K562 (cell line): ENCODE measurements around the gene PCDHGA4. TPM values are rescaled to one million over a fixed set of nuclear protein-coding genes. Genes with fewer than 3 reads are reported as not detected.

Source experiments
- ETV1 ChIP-seq: fragments of 450-650 bp; conservative IDR thresholded peaks from 2 replicates; pipeline ENCODE4 v1.6.1; 2016; ENCODE audit warnings: missing genetic modification characterization, control low read depth, low read depth, missing compliant biosample characterization
- ILK ChIP-seq: fragments of 450-650 bp; IDR thresholded peaks from 2 replicates; pipeline ENCODE4 v1.6.1; 2016; ENCODE audit warnings: missing genetic modification characterization, low read depth, mild to moderate bottlenecking, missing compliant biosample characterization, moderate library complexity, borderline replicate concordance
- MITF ChIP-seq: IDR thresholded peaks from 2 replicates; pipeline ENCODE4 v1.6.1; 2014; ENCODE audit warnings: antibody characterized with exemption
- REST ChIP-seq, 2 experiments: fragments of 450-650 bp; formaldehyde crosslinking in 1 of 2; IDR thresholded peaks; 2 replicates each; pipeline versions ENCODE4 v1.4.0 to v1.6.1; 2014 to 2020; ENCODE audit warnings: mild to moderate bottlenecking in 2 of 2, borderline replicate concordance in 1 of 2, low read depth in 1 of 2
- TCF7L2 ChIP-seq: fragments of 150-350 bp; IDR thresholded peaks from 2 replicates; pipeline ENCODE4 v1.6.1; 2016; ENCODE audit warnings: low read depth, mild to moderate bottlenecking, low read length, moderate library complexity
- THAP12 ChIP-seq: fragments of 250-450 bp; sonication (Bioruptor Pico); IDR thresholded peaks from 2 replicates; pipeline ENCODE4 v1.9.0; 2021; ENCODE audit warnings: mild to moderate bottlenecking, inconsistent platforms
- YY1 ChIP-seq, 3 experiments: IDR thresholded peaks; 2 replicates each; pipeline ENCODE4 v1.6.1; 2011; ENCODE audit warnings: low read length in 2 of 3, mild to moderate bottlenecking in 2 of 3, moderate library complexity in 2 of 3, borderline replicate concordance in 1 of 3, control low read depth in 1 of 3, low read depth in 1 of 3; ENCODE audit not compliant: insufficient read depth in 3 of 3, insufficient replicate concordance in 2 of 3, control insufficient read depth in 1 of 3, insufficient read length in 1 of 3; ENCODE audit errors: extremely low read depth in 1 of 3
- polyA plus RNA-seq, 8 experiments: library from polyadenylated mRNA; depleted of rRNA in 4 of 8; stranded (reverse) in 5 of 8; unstranded in 3 of 8; fragments of >200 nt; fragmentation: Nextera tagmentation in 2 of 8; fragmentation: Illumina TruSeq in 1 of 8; extraction: Ambion mirVana in 2 of 8; extraction: Trizol in 1 of 8; gene quantifications; 2 replicates each; pipeline versions ENCODE4 v1.2.1 to v1.2.3, GENCODE V29; 2011 to 2014; ENCODE audit warnings: inconsistent platforms in 1 of 8, missing spikeins in 1 of 8
- total RNA-seq, 7 experiments: library from RNA; depleted of rRNA in 6 of 7; stranded (reverse); fragments of >200 nt in 6 of 7; fragmentation: Illumina TruSeq in 2 of 7; extraction: Trizol in 2 of 7; gene quantifications; 2 replicates each; pipeline versions ENCODE4 v1.2.1 to v1.2.3, GENCODE V29; 2011 to 2021; ENCODE audit warnings: low replicate concordance in 1 of 7
- TF ChIP-seq, protein P1 (sequence below): sonication (generic); formaldehyde crosslinking; IDR thresholded peaks from 2 replicates; pipeline ENCODE4 v1.8.0; 2022; ENCODE audit warnings: mild to moderate bottlenecking, missing genetic modification reagents

Gene PCDHGA4
- total and polyA plus RNA-seq, 9 of the 15 experiments (the other 6 are each of a cell fraction or from before 2014, with no cell fraction given), result 0.12 to 0.40 (median 0.36) TPM; not detected in 2

GRCh38 chr5:141343953-141344463, 10.8 kb upstream of the PCDHGA4 start (continued):
- TF ChIP-seq MITF, result no peak
- no peak for TF ChIP-seq THAP12 (CRISPR knock-in tag)
- TF ChIP-seq TCF7L2, result no peak
- no peak for TF ChIP-seq ILK (tag)
- 0 out of 2 replicates have a peak, but pooled peaks have one; percentile 2 for TF ChIP-seq REST (IDR thresholded peaks at IDR 0.05; ENCODE audit: borderline replicate concordance)
- TF ChIP-seq REST (CRISPR knock-in tag; IDR thresholded peaks at IDR 0.05; ENCODE audit: low read depth), result no peak
- TF ChIP-seq YY1 (IDR thresholded peaks at IDR 0.05; ENCODE audit: borderline replicate concordance in 1 of 3, control insufficient read depth in 1 of 3, extremely low read depth in 1 of 3, insufficient read depth in 3 of 3, insufficient read length in 1 of 3, insufficient replicate concordance in 2 of 3, low read depth in 1 of 3, low read length in 2 of 3), result peak in 1 of 3 experiments; percentile 44
- TF ChIP-seq ETV1, result 0 out of 2 replicates have a peak, but pooled peaks have one; percentile 4
- TF ChIP-seq, protein P1, sequence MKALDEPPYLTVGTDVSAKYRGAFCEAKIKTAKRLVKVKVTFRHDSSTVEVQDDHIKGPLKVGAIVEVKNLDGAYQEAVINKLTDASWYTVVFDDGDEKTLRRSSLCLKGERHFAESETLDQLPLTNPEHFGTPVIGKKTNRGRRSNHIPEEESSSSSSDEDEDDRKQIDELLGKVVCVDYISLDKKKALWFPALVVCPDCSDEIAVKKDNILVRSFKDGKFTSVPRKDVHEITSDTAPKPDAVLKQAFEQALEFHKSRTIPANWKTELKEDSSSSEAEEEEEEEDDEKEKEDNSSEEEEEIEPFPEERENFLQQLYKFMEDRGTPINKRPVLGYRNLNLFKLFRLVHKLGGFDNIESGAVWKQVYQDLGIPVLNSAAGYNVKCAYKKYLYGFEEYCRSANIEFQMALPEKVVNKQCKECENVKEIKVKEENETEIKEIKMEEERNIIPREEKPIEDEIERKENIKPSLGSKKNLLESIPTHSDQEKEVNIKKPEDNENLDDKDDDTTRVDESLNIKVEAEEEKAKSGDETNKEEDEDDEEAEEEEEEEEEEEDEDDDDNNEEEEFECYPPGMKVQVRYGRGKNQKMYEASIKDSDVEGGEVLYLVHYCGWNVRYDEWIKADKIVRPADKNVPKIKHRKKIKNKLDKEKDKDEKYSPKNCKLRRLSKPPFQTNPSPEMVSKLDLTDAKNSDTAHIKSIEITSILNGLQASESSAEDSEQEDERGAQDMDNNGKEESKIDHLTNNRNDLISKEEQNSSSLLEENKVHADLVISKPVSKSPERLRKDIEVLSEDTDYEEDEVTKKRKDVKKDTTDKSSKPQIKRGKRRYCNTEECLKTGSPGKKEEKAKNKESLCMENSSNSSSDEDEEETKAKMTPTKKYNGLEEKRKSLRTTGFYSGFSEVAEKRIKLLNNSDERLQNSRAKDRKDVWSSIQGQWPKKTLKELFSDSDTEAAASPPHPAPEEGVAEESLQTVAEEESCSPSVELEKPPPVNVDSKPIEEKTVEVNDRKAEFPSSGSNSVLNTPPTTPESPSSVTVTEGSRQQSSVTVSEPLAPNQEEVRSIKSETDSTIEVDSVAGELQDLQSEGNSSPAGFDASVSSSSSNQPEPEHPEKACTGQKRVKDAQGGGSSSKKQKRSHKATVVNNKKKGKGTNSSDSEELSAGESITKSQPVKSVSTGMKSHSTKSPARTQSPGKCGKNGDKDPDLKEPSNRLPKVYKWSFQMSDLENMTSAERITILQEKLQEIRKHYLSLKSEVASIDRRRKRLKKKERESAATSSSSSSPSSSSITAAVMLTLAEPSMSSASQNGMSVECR, result no peak
